Testis (tissue), 3 donors: ENCODE data around the gene SERPINA9. TPM values are rescaled to one million over a fixed set of nuclear protein-coding genes. Genes with fewer than 3 reads are reported as not detected.

Source experiments
- DNase-seq: peaks from one replicate; pipeline ENCODE4 v3.0.0-alpha.2; 2019
- H3K27ac ChIP-seq, 2 donors: fragments of 200-600 bp; sonication (generic); one replicate each; pipeline ENCODE4 v1.5.1; 2019
- H3K27me3 ChIP-seq: fragments of 200-600 bp; sonication (generic); one replicate; pipeline ENCODE4 v1.5.1; 2019
- H3K36me3 ChIP-seq: fragments of 200-600 bp; sonication (generic); one replicate; pipeline ENCODE4 v1.5.1; 2017; ENCODE audit warnings: low read depth; ENCODE audit errors: missing control alignments
- H3K4me1 ChIP-seq: fragments of 200-600 bp; sonication (generic); one replicate; pipeline ENCODE4 v1.5.1; 2019
- H3K4me3 ChIP-seq, 2 donors: fragments of 200-600 bp; sonication (generic); one replicate each; pipeline ENCODE4 v1.5.1; 2017 to 2019
- H3K9me3 ChIP-seq: fragments of 200-600 bp; sonication (generic); one replicate; pipeline ENCODE4 v1.5.1; 2017
- CTCF ChIP-seq, 3 experiments: fragments of 450-650 bp in 2 of 3; fragments of 200-600 bp in 1 of 3; sonication (generic) in 1 of 3; IDR thresholded peaks; one replicate each; pipeline ENCODE4 v1.5.1; 2016 to 2019; ENCODE audit warnings: antibody characterized with exemption in 3 of 3, mild to moderate bottlenecking in 2 of 3, moderate library complexity in 1 of 3
- POLR2A ChIP-seq: fragments of 450-650 bp; IDR thresholded peaks from one replicate; pipeline ENCODE4 v1.6.1; 2017; ENCODE audit warnings: antibody characterized with exemption, mild to moderate bottlenecking, moderate library complexity
- WGBS, 2 donors: methylation state at CpG; one replicate each; pipeline ENCODE4 v1.1.5; 2018; 5-methylcytosine and 5-hydroxymethylcytosine counted together
- intact Hi-C: fragments of 100-400 bp; cut with DNase I; formaldehyde crosslinking; loops from one replicate; pipeline ENCODE4 v1.15.1; 2023; ENCODE audit warnings: low total_unique reads
- polyA plus RNA-seq: library from polyadenylated mRNA; stranded (reverse); fragments of 350-450 nt; fragmentation: Illumina TruSeq; extraction: RNeasy Lipid Tissue Mini Kit (QIAGEN cat#74804); gene quantifications from one replicate; pipeline ENCODE4 v1.2.3, GENCODE V29; 2014; ENCODE audit warnings: low read depth, low replicate concordance; ENCODE audit not compliant: insufficient read depth
- total RNA-seq, 2 donors: library from RNA; depleted of rRNA; stranded (reverse); fragments of >200 nt; gene quantifications; one replicate each; pipeline ENCODE4 v1.2.3, GENCODE V29; 2016

Gene SERPINA9
- total and polyA plus RNA-seq, 3 donors from 2014 or later: not detected

DNA sequence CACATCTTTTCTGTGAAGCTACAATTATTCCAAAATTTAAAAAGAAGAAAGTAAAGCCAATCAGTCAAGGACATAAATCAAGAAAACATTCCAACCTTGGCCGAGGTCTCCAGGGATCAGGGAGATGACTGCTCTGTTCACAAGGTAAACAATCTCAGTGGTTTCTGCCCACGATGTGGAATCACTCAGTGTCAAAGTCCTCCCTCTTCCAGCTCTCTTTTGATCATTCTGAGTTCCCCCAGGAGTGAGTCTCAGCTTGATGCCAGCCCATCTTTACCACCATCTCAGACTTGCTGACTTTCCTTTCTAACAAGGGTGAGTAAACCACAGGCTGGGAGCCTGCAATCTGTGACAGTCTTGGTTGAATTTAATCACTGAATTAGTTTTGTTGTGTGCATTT lies 4.8 kb upstream of the SERPINA9 start:
- Histone ChIP-seq H3K4me1 (no peaks in the 10 kb centered on the region), H3K27ac (no peak overlapping the region), H3K36me3 (no peaks in the 10 kb centered on the region), H3K9me3 (no peaks in the 10 kb centered on the region), H3K27me3 (no peaks in the 10 kb centered on the region), H3K4me3 (no peak overlapping the region)
- TF ChIP-seq POLR2A: no peak
- no peak for TF ChIP-seq CTCF (IDR thresholded peaks at IDR 0.05)
- DNase-seq: no peak
- WGBS, 2 donors: 25 to 50% methylated on average over 2 of the region's 2 CpGs
- intact Hi-C loops: no loop called here

- H3K4me3 ChIP-seq: no peak overlapping the region
- H3K4me1 ChIP-seq: no peaks in the 10 kb centered on the region
- no peak for DNase-seq
- H3K27me3 ChIP-seq: no peaks in the 10 kb centered on the region
- TF ChIP-seq POLR2A (no peak), CTCF (IDR thresholded peaks at IDR 0.05) (no peak)
- intact Hi-C loops: no loop called here
- H3K27ac ChIP-seq: no peak overlapping the region
- H3K9me3 ChIP-seq: no peaks in the 10 kb centered on the region
- no peaks in the 10 kb centered on the region for H3K36me3 ChIP-seq
Measured at GRCh38 chr14:94478420-94478819, 2.4 kb upstream of the SERPINA9 start.

- Histone ChIP-seq H3K4me3 (no peak overlapping the region), H3K36me3 (no peaks in the 10 kb centered on the region), H3K9me3 (no peaks in the 10 kb centered on the region), H3K4me1 (no peaks in the 10 kb centered on the region), H3K27ac (no peak overlapping the region), H3K27me3 (no peaks in the 10 kb centered on the region)
- intact Hi-C loops: no loop called here
- TF ChIP-seq CTCF (IDR thresholded peaks at IDR 0.05) (no peak), POLR2A (no peak)
- 86% methylated on average over 7 of the region's 7 CpGs for WGBS, 2 donors
- no peak for DNase-seq
Measured at GRCh38 chr14:94474581-94475031, 1.4 kb downstream of the SERPINA9 start.

GRCh38 chr14:94473666-94474410 lies 2.2 kb downstream of the SERPINA9 start:
- DNase-seq: no peak
- Histone ChIP-seq H3K9me3 (no peaks in the 10 kb centered on the region), H3K4me1 (no peaks in the 10 kb centered on the region), H3K27me3 (no peaks in the 10 kb centered on the region), H3K4me3 (no peak overlapping the region), H3K27ac (no peak overlapping the region), H3K36me3 (no peaks in the 10 kb centered on the region)
- WGBS, 2 donors: 89 to 91% methylated on average over 10 to 16 of the region's 16 CpGs
- intact Hi-C loops: no loop called here
- TF ChIP-seq POLR2A (no peak), CTCF (IDR thresholded peaks at IDR 0.05) (no peak)

DNA sequence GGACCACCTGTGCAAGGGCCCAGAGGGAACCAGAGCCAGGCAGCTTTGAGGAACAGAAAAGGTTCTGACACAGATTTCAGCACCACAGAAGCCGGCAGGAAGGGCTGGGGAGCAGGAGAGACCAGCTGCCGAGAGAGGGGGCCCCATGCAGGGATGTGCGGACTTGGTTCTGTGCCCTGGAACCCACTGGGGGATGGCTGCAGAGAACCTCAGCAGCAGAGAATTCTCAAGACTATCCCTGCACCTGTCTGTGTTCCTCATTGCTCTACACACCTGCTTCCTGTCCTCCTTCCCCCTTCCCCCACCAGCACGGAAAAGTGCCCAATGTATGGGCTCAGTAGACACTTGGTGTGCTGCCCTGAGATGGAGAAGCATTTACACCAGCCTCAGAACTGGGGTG lies 3.2 kb downstream of the SERPINA9 start:
- intact Hi-C loops: no loop called here
- TF ChIP-seq POLR2A (no peak), CTCF (IDR thresholded peaks at IDR 0.05) (no peak)
- WGBS, 2 donors: 74 to 79% methylated on average over 4 of the region's 4 CpGs

More for the DNA sequence above, 3.2 kb downstream of the SERPINA9 start:
- Histone ChIP-seq H3K36me3 (no peaks in the 10 kb centered on the region), H3K9me3 (no peaks in the 10 kb centered on the region), H3K4me3 (no peak overlapping the region), H3K27ac (no peak overlapping the region), H3K27me3 (no peaks in the 10 kb centered on the region), H3K4me1 (no peaks in the 10 kb centered on the region)
- DNase-seq: no peak
